CD4-positive, alpha-beta T cell (primary cell): ENCODE results near the gene CARD16. TPM values are rescaled to one million over a fixed set of nuclear protein-coding genes. Genes with fewer than 3 reads are reported as not detected.
"Not testable (repeated sequence)": the region's sequence is repeated elsewhere in the genome, so short reads cannot be mapped to it uniquely, and the experiment has no call there.

Experiments used
- ATAC-seq: fragments of 200-7000 bp; cut with Tn5 transposase; one replicate; pipeline ENCODE4 v1.10.0; 2022; ENCODE audit warnings: mild to moderate bottlenecking; ENCODE audit not compliant: poor library complexity
- CTCF ChIA-PET: fragments of 350-600 bp; sonication (Branson Sonifier 250); formaldehyde crosslinking; loops from one replicate; lab custom pipeline; 2021; ENCODE audit warnings: antibody characterized with exemption, inconsistent platforms; lab: Charles Lee
- POLR2A ChIA-PET: fragments of 350-600 bp; sonication (Branson Sonifier 250); formaldehyde crosslinking; loops from one replicate; lab custom pipeline; 2021; ENCODE audit warnings: antibody characterized with exemption, inconsistent platforms; lab: Charles Lee
- DNase-seq, 14 experiments: peaks; one replicate each; pipeline ENCODE4 v3.0.0-alpha.2; 2013 to 2020; ENCODE audit warnings: mixed read lengths in 2 of 14
- H3K27ac ChIP-seq, 2 donors: one replicate each; pipeline versions ENCODE4 v1.5.1 to v1.7.0; 2013; ENCODE audit warnings: low read length in 2 of 2, low read depth in 1 of 2, mild to moderate bottlenecking in 1 of 2
- H3K27me3 ChIP-seq, 2 experiments: 1 replicate in 1 of 2; 2 replicates in 1 of 2; pipeline versions ENCODE4 v1.6.1 to v1.7.0; 2013; ENCODE audit warnings: low read length in 2 of 2, control low read depth in 1 of 2, mild to moderate bottlenecking in 1 of 2, moderate library complexity in 1 of 2; ENCODE audit not compliant: insufficient read depth in 2 of 2, control insufficient read depth in 1 of 2
- H3K36me3 ChIP-seq: one replicate; pipeline ENCODE4 v1.6.1; 2013; ENCODE audit warnings: low read length, control low read depth; ENCODE audit not compliant: insufficient read depth
- H3K4me1 ChIP-seq: one replicate; pipeline ENCODE4 v1.6.1; 2013; ENCODE audit warnings: low read length, control low read depth; ENCODE audit not compliant: insufficient read depth
- H3K4me3 ChIP-seq: one replicate; pipeline ENCODE4 v1.5.1; 2013; ENCODE audit warnings: mild to moderate bottlenecking, low read length, moderate library complexity
- H3K9me3 ChIP-seq, 2 experiments: 1 replicate in 1 of 2; 2 replicates in 1 of 2; pipeline versions ENCODE4 v1.6.1 to v1.7.0; 2013; ENCODE audit warnings: low read length in 2 of 2, mild to moderate bottlenecking in 2 of 2, control low read depth in 1 of 2, moderate library complexity in 1 of 2; ENCODE audit not compliant: control insufficient read depth in 1 of 2, insufficient read depth in 1 of 2
- H3K27ac Mint-ChIP-seq: one replicate; pipeline ENCODE4 v1.8.0; 2020; ENCODE audit warnings: mixed read lengths
- H3K27me3 Mint-ChIP-seq: one replicate; pipeline ENCODE4 v1.8.0; 2021; ENCODE audit warnings: mixed read lengths
- H3K36me3 Mint-ChIP-seq: one replicate; pipeline ENCODE4 v1.8.0; 2021; ENCODE audit warnings: low read depth, mixed read lengths
- H3K4me1 Mint-ChIP-seq: one replicate; pipeline ENCODE4 v1.8.0; 2021; ENCODE audit warnings: low read depth, mixed read lengths
- H3K4me3 Mint-ChIP-seq: one replicate; pipeline ENCODE4 v1.8.0; 2020; ENCODE audit warnings: mild to moderate bottlenecking, mixed read lengths
- H3K9me3 Mint-ChIP-seq: one replicate; pipeline ENCODE4 v1.8.0; 2020; ENCODE audit warnings: mixed read lengths
- CTCF ChIP-seq: fragments of 200-600 bp; IDR thresholded peaks from one replicate; pipeline ENCODE4 v1.8.0; 2022; ENCODE audit warnings: antibody characterized with exemption, mild to moderate bottlenecking
- intact Hi-C, 2 experiments: fragments of 100-400 bp; cut with DNase I in 1 of 2; cut with micrococcal nuclease in 1 of 2; formaldehyde crosslinking; loops; one replicate each; pipeline versions ENCODE4 v1.15.1 to v1.9.0; 2023 to 2025; cut with DNase I, micrococcal nuclease
- total RNA-seq, 174 experiments: library from RNA in 2 of 174; stranded (reverse) in 2 of 174; gene quantifications; one replicate each; pipeline ENCODE4 v1.2.3 and lab custom pipeline; 2021 to 2026

CARD16 gene
- total RNA-seq, 2 experiments from 2014 or later: 22.4 to 23.6 TPM

- DNase-seq (no peak), ATAC-seq (no peak)
- H3K4me1 Mint-ChIP-seq: peaks cover 24% of the 10 kb centered on the region
- H3K9me3 Mint-ChIP-seq: no peaks in the 10 kb centered on the region
- peaks cover 6% of the 10 kb centered on the region for H3K27me3 Mint-ChIP-seq
- no peaks in the 10 kb centered on the region for H3K27me3 ChIP-seq
- no peak overlapping the region for H3K27ac Mint-ChIP-seq
- H3K4me3 Mint-ChIP-seq: no peak overlapping the region
- H3K36me3 Mint-ChIP-seq: no peaks in the 10 kb centered on the region
- no peaks in the 10 kb centered on the region for H3K36me3 ChIP-seq
- ChIA-PET POLR2A (no interaction called here), CTCF (no interaction called here)
- no peaks in the 10 kb centered on the region for H3K9me3 ChIP-seq
- no peak overlapping the region for H3K4me3 ChIP-seq
- intact Hi-C loops: no loop called here
- TF ChIP-seq CTCF: no peak
- H3K4me1 ChIP-seq: no peaks in the 10 kb centered on the region
- H3K27ac ChIP-seq: no peak overlapping the region
Observed at GRCh38 chr11:105073456-105074165, 28.5 kb upstream of the CARD16 start.

- intact Hi-C loops, H3K36me3 ChIP-seq, CTCF ChIA-PET, H3K9me3 ChIP-seq, H3K27me3 Mint-ChIP-seq, H3K27me3 ChIP-seq, H3K4me1 ChIP-seq, H3K36me3 Mint-ChIP-seq, ATAC-seq, H3K9me3 Mint-ChIP-seq, H3K27ac Mint-ChIP-seq, H3K27ac ChIP-seq, DNase-seq, POLR2A ChIA-PET, H3K4me3 Mint-ChIP-seq, H3K4me3 ChIP-seq: not testable (repeated sequence)
- H3K4me1 Mint-ChIP-seq: peaks cover 29% of the 10 kb centered on the region
Observed at GRCh38 chr11:105072080-105072479, 26.9 kb upstream of the CARD16 start.

DNA sequence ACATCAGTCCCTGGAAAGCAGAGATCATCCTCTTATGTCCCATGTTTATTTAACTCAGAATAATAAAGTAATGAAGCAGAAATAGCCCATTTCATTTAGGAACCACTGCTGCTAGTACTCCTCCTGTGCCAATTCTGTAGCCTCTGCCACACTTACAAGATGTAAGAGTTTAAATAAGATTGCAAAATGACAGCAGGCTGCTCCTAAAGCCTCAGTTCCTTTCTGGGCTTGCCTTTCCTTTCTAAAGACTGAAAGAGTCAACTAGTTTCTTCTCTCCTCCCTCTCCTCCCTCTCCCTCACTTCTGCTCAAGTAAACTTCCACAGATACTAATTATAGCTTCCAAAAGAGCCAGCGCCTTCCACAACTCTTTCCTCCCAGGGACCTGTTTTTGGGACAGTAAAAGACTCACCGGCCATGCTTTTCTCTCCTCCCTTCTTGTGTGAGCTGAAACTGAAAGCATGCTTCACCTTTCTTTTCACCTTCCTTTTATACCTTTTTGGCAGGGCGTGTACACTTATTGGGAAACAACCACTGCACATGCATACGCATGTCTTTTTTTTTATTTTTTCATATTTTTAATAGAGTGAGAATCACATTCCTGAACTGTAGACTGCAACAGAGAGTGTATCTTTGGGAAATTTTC lies 26.1 kb upstream of the CARD16 start:
- no peaks in the 10 kb centered on the region for H3K27me3 ChIP-seq
- H3K4me3 Mint-ChIP-seq: peak overlapping the region; percentile 77

More for the DNA sequence above, 26.1 kb upstream of the CARD16 start:
- no peaks in the 10 kb centered on the region for H3K4me1 ChIP-seq
- TF ChIP-seq CTCF: no peak
- Mint-ChIP-seq H3K4me1 (peaks cover 29% of the 10 kb centered on the region), H3K27me3 (no peaks in the 10 kb centered on the region), H3K9me3 (no peaks in the 10 kb centered on the region), H3K27ac (peak overlapping the region; percentile 64), H3K36me3 (no peaks in the 10 kb centered on the region)
- ChIA-PET POLR2A (no interaction called here), CTCF (no interaction called here)
- peak overlapping the region; percentile 43 for H3K4me3 ChIP-seq
- peak; percentile 58 for ATAC-seq
- DNase-seq: peak in 4 of 14 experiments; percentile 7 to 85 (median 62)
- H3K27ac ChIP-seq: peak overlapping the region in 1 of 2 donors; percentile 31
- no peaks in the 10 kb centered on the region for H3K36me3 ChIP-seq
- intact Hi-C loops: no loop called here
- H3K9me3 ChIP-seq: no peaks in the 10 kb centered on the region
